ENCODE measurements around the gene PCDH11Y. TPM values are rescaled to one million over a fixed set of nuclear protein-coding genes. Genes with fewer than 3 reads are reported as not detected.
"Not testable (repeated sequence)": the region's sequence is repeated elsewhere in the genome, so short reads cannot be mapped to it uniquely, and the experiment has no call there.

Gene PCDH11Y
- not detected in 2 replicates for total RNA-seq (2014; rRNA removed; shearing (Covaris generic); ENCODE audit: low replicate concordance)

- in situ Hi-C loops (cut with HindIII; ENCODE audit: low pct_unique_long_range_greater_than_20kb, low sequenced_read_pairs) = not testable (repeated sequence)
- peak; percentile 35 for DNase-seq (ENCODE audit: low read depth)
Observed at GRCh38 chrY:5000057-5000456, at the start of gene PCDH11Y. TSS of gene PCDH11Y (plus strand) at chrY:5000296. CDS start at chrY:5057100, 56,804 bp downstream.

DNA sequence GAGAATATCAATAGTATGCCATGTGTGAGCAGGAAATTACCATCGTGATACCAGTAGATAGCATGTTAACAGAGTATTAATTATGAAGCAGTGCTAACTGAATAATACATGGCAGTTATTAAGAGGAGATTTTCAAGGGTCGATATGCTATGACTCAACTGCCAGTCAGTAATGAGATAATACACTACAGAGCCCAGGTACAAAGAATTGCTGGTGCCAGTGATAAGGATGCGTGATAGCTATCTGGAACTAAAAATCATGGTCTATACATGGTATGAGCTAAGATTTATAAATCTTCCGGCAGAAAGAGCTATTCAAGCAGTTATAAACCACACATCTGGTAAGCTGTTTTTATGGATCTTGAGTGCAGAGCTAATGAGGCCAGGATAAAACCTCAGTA lies 32.2 kb upstream of the PCDH11Y start:
- in situ Hi-C loops (cut with HindIII; ENCODE audit: low pct_unique_long_range_greater_than_20kb, low sequenced_read_pairs) = not testable (repeated sequence)

DNA sequence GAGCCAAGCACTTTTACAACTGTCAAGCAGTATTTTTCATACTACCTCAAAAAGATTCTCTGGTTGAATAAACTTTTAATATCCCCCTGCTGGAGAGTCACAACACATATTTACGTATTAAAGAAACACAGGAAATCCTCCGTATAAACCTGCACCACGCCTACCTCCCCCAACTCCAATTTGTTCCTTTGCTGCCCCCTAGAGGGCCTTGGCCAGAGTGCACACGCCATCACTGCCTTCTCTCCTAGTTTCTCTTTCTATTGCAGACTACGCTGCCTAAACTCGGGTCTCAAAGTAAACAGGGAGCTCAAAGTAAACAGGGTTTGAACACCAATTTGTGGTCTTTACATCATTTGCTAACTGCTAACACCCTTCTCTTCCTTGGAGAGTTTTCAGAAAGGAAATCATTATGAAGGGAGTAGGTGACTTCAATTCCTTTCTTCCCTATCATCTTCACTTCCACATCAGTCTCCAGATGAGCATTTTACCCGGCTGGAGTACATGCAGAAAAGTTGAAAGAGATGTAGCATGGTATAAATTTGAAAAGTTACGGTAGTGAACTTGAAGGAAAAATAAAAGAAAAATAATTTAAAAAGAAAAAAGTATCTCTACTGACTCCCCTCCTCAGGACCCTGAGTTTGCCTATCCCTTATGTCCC lies 8.2 kb upstream of the PCDH11Y start:
- in situ Hi-C loops (cut with HindIII; ENCODE audit: low pct_unique_long_range_greater_than_20kb, low sequenced_read_pairs); DNase-seq (ENCODE audit: low read depth): not testable (repeated sequence)

More for the DNA sequence above, 32.2 kb upstream of the PCDH11Y start:
- DNase-seq (ENCODE audit: low read depth) = not testable (repeated sequence)

DNA sequence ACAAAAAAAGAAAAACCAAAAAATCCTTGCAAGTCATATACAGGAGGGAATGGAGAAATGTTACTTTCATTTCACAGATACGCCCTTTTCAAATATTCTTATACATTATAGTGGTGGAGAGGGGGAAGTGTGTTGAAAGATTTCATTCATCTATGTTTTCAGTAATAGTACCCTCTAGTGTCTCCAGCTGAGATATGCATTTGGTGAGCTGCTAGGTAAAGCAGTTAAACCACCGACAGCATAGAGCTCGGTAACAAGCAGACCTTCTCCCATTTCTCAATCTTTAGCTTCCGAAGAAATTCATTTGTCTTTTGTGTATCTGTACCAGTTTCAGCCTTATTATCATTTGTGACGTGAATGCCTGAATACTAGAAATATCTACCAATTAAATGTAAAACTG lies 5.2 kb upstream of the PCDH11Y start:
- in situ Hi-C loops (cut with HindIII; ENCODE audit: low pct_unique_long_range_greater_than_20kb, low sequenced_read_pairs); DNase-seq (ENCODE audit: low read depth): not testable (repeated sequence)

- DNase-seq (ENCODE audit: low read depth); in situ Hi-C loops (cut with HindIII; ENCODE audit: low pct_unique_long_range_greater_than_20kb, low sequenced_read_pairs): not testable (repeated sequence)
Observed at GRCh38 chrY:5002476-5003184, 2.5 kb downstream of the PCDH11Y start.

DNA sequence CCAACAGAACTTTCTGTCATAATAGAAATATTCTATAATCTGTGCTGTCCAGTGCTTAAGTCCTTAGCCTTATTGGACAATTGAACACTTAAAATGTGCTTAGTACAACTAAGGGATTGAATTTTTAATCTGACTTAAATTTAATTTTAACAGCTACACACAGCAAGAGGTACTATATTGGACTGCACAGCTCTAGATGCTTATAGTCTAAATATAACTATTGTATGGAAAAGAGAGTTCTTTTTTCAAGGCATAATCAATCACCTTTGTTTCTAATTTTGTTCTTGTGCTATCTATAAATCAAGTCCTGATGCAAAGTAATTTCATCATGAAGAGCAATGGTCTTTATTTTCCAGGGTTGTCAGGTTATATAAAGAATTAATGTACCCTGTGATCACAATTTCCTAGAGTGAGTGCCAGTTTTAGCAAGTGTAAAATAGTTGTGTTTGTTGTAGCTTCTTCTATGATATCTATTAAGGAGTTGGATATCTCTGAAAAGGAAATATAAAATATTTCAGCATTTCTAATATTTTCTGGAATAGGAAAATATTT lies 39.0 kb downstream of the PCDH11Y start:
- in situ Hi-C loops (cut with HindIII; ENCODE audit: low pct_unique_long_range_greater_than_20kb, low sequenced_read_pairs); DNase-seq (ENCODE audit: low read depth): not testable (repeated sequence)

- DNase-seq (ENCODE audit: low read depth); in situ Hi-C loops (cut with HindIII; ENCODE audit: low pct_unique_long_range_greater_than_20kb, low sequenced_read_pairs): not testable (repeated sequence)
Observed at GRCh38 chrY:5083017-5083416, 82.9 kb downstream of the PCDH11Y start.

DNA sequence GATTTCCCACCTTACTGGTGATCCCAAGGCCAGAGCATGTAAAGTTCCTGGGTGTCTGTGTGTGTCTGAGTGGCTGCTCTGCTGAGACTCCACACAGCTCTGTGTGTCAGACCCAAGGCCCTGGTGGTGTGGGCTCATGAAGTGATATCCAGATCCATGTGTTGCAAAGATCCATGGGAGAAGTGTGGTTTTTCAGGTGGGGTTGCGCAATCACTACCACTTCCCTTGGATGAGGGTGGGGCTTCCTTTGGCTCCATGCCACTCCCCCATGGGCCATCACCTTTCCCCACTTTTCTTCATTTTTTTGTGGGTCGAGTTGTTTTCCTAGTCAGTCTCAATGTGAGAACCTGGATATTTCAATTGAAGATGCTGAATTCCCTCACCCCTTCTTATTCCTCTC lies 182.9 kb downstream of the PCDH11Y start:
- in situ Hi-C loops (cut with HindIII; ENCODE audit: low pct_unique_long_range_greater_than_20kb, low sequenced_read_pairs) = not testable (repeated sequence)

DNA sequence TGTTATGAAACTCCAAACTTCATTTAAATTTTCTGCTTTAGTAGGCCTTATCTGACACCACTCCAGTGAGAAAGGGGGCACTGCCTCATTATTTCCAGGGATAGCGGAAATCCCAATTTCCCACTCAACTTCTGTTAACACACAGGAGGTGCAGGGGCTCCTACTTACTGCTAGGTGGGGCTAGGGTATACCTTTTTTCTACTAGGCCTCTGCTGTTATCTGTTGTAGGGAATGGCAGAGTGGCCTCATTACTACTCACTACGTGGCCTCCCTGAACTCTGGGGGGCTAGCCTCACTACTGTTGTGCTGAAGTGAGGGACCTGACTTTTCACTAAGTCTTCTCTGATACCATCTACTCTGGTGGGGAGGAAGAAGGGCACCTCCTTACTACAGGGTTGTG lies 215.0 kb downstream of the PCDH11Y start:
- in situ Hi-C loops (cut with HindIII; ENCODE audit: low pct_unique_long_range_greater_than_20kb, low sequenced_read_pairs); DNase-seq (ENCODE audit: low read depth): not testable (repeated sequence)

More for the DNA sequence above, 182.9 kb downstream of the PCDH11Y start:
- DNase-seq (ENCODE audit: low read depth) = not testable (repeated sequence)

DNA sequence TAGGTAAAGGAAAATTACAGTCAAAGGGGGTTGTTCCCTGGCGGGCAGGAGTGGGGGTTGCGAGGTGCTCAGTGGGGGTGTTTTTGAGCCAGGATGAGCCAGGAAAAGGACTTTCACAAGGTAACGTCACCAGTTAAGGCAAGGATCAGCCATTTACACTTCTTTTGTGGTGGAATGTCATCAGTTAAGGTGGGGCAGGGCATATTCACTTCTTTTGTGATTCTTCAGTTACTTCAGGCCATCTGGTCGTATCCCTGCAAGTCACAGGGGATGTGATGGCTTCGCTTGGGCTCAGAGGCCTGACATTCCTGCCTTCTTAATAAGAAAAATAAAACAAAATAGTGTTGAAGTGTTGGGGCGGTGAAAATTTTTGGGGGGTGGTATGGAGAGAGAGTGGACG lies 324.8 kb downstream of the PCDH11Y start:
- in situ Hi-C loops (cut with HindIII; ENCODE audit: low pct_unique_long_range_greater_than_20kb, low sequenced_read_pairs); DNase-seq (ENCODE audit: low read depth): not testable (repeated sequence)

GRCh38 chrY:5342220-5342619 lies 342.1 kb downstream of the PCDH11Y start:
- DNase-seq (ENCODE audit: low read depth); in situ Hi-C loops (cut with HindIII; ENCODE audit: low pct_unique_long_range_greater_than_20kb, low sequenced_read_pairs): not testable (repeated sequence)

GRCh38 chrY:5543705-5544104 lies 543.6 kb downstream of the PCDH11Y start:
- in situ Hi-C loops (cut with HindIII; ENCODE audit: low pct_unique_long_range_greater_than_20kb, low sequenced_read_pairs); DNase-seq (ENCODE audit: low read depth): not testable (repeated sequence)

GRCh38 chrY:5638589-5638988 lies 638.5 kb downstream of the PCDH11Y start:
- in situ Hi-C loops (cut with HindIII; ENCODE audit: low pct_unique_long_range_greater_than_20kb, low sequenced_read_pairs); DNase-seq (ENCODE audit: low read depth): not testable (repeated sequence)

DNA sequence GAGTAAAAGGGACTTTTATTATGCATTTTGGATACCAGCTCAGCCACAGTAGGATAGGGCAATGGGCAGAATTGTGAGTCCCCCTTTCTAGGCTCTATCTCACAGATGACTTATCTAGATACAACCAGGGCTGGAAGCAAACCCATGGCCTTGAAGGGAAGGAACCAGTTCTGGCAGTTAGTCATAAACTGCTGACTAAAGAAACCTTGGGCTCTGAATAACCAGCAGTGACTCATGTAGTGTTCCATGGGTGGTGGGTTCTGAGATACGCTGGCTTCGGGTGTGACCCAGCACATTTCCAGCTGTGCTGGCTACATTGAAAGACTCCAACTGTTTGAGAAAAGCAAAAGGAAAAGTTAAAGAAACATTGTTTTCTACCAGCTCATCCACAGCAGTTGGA lies 679.2 kb downstream of the PCDH11Y start:
- DNase-seq (ENCODE audit: low read depth); in situ Hi-C loops (cut with HindIII; ENCODE audit: low pct_unique_long_range_greater_than_20kb, low sequenced_read_pairs): not testable (repeated sequence)

GRCh38 chrY:5708727-5709126 lies 708.6 kb downstream of the PCDH11Y start:
- in situ Hi-C loops (cut with HindIII; ENCODE audit: low pct_unique_long_range_greater_than_20kb, low sequenced_read_pairs); DNase-seq (ENCODE audit: low read depth): not testable (repeated sequence)

GRCh38 chrY:5709788-5710381 lies 709.8 kb downstream of the PCDH11Y start:
- DNase-seq (ENCODE audit: low read depth); in situ Hi-C loops (cut with HindIII; ENCODE audit: low pct_unique_long_range_greater_than_20kb, low sequenced_read_pairs): not testable (repeated sequence)

- in situ Hi-C loops (cut with HindIII; ENCODE audit: low pct_unique_long_range_greater_than_20kb, low sequenced_read_pairs); DNase-seq (ENCODE audit: low read depth): not testable (repeated sequence)
Observed at GRCh38 chrY:5761403-5761802, 761.3 kb downstream of the PCDH11Y start.

DNA sequence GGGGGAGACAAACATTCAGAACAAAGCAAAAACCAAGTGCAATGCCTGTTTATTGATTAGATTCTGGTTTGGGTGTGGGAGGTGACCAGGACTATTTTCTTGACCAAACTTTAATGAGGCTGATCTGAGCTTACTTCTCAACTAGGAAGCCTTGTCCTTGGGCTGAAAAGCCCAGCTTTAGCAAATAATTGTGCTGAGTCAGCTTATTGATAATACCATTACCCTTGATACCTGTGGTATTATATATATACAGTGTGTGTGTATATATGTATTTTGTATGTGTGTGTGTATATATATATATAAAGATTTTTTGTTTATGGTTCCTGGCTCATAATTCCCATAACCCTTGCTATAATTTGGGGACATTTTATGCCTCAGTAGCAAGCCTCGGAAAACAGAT lies 776.4 kb downstream of the PCDH11Y start:
- in situ Hi-C loops (cut with HindIII; ENCODE audit: low pct_unique_long_range_greater_than_20kb, low sequenced_read_pairs); DNase-seq (ENCODE audit: low read depth): not testable (repeated sequence)
